Epithelial cell of prostate (primary cell): Measurements from ENCODE around the gene FOXK2.

Experiments used
- DNase-seq: peaks from one replicate; pipeline ENCODE4 v3.0.0-alpha.2; 2011; ENCODE audit warnings: low read depth, low spot score
- H3K27ac ChIP-seq: fragments of 450-650 bp; 2 replicates; pipeline ENCODE4 v1.5.1; 2017; ENCODE audit warnings: mild to moderate bottlenecking

FOXK2 gene

GRCh38 chr17:82653651-82654528 is 134.4 kb downstream of the FOXK2 start:
- H3K27ac ChIP-seq = peak overlapping the region; percentile 44
- no peak for DNase-seq
